HG03378 (cell line): Measurements from ENCODE around the gene BACE2.

Source experiments
- ATAC-seq: cut with Tn5 transposase; IDR thresholded peaks from one replicate; pipeline ENCODE4 v1.9.1; 2021; ENCODE audit warnings: mild to moderate bottlenecking, moderate library complexity; ENCODE audit not compliant: unreplicated experiment

Gene BACE2

GRCh38 chr21:41211060-41211805 is 43.3 kb downstream of the BACE2 start:
- no peak for ATAC-seq

- ATAC-seq = no peak
Observed at GRCh38 chr21:41213021-41213420, 45.1 kb downstream of the BACE2 start.

- no peak for ATAC-seq
Observed at GRCh38 chr21:41215856-41216408, 48.0 kb downstream of the BACE2 start.

GRCh38 chr21:41216486-41216885 is 48.5 kb downstream of the BACE2 start:
- no peak for ATAC-seq

GRCh38 chr21:41217671-41218385 is 49.9 kb downstream of the BACE2 start:
- ATAC-seq = no peak

GRCh38 chr21:41219498-41220207 is 51.7 kb downstream of the BACE2 start:
- no peak for ATAC-seq

- no peak for ATAC-seq
Observed at GRCh38 chr21:41220208-41220733, 52.3 kb downstream of the BACE2 start.

- ATAC-seq = no peak
Observed at GRCh38 chr21:41222247-41223068, 54.5 kb downstream of the BACE2 start.

GRCh38 chr21:41226853-41227252 is 58.9 kb downstream of the BACE2 start:
- ATAC-seq = no peak

GRCh38 chr21:41227357-41228005 is 59.5 kb downstream of the BACE2 start:
- no peak for ATAC-seq

- no peak for ATAC-seq
Observed at GRCh38 chr21:41228006-41228370, 60.0 kb downstream of the BACE2 start.

GRCh38 chr21:41228492-41228891 is 60.5 kb downstream of the BACE2 start:
- ATAC-seq = no peak

- ATAC-seq = no peak
Observed at GRCh38 chr21:41228958-41229357, 61.0 kb downstream of the BACE2 start.

- no peak for ATAC-seq
Observed at GRCh38 chr21:41229509-41230248, 61.7 kb downstream of the BACE2 start.

GRCh38 chr21:41230497-41230896 is 62.5 kb downstream of the BACE2 start:
- no peak for ATAC-seq

GRCh38 chr21:41231060-41231459 is 63.1 kb downstream of the BACE2 start:
- ATAC-seq = no peak

GRCh38 chr21:41232013-41232412 is 64.1 kb downstream of the BACE2 start:
- no peak for ATAC-seq

GRCh38 chr21:41233916-41234315 is 66.0 kb downstream of the BACE2 start:
- ATAC-seq = no peak

- ATAC-seq = no peak
Observed at GRCh38 chr21:41234569-41234968, 66.6 kb downstream of the BACE2 start.
